Stimulated activated CD4-positive, alpha-beta T cell treated with anti-CD3 and anti-CD28 coated beads, Interleukin-4, amount 100 ng/mL, for 1 hour (primary cell): ENCODE data around the gene LAMC1.

Source experiments
- DNase-seq: peaks from one replicate; pipeline ENCODE4 v3.0.0-alpha.2; 2020

Gene LAMC1

GRCh38 chr1:183023146-183023600 is at the start of gene LAMC1:
Gene LAMC1, plus strand, starts transcription at chr1:183023420. Its CDS starts 297 bp downstream, at chr1:183023717.
- peak; percentile 13 for DNase-seq

GRCh38 chr1:182974506-182975191 is 48.6 kb upstream of the LAMC1 start:
- no peak for DNase-seq

GRCh38 chr1:182977480-182977879 is 45.7 kb upstream of the LAMC1 start:
- DNase-seq = no peak

- DNase-seq = no peak
Measured at GRCh38 chr1:182978151-182978853, 44.9 kb upstream of the LAMC1 start.

- DNase-seq = no peak
Measured at GRCh38 chr1:182984138-182984537, 39.1 kb upstream of the LAMC1 start.

GRCh38 chr1:182984621-182985020 is 38.6 kb upstream of the LAMC1 start:
- DNase-seq = no peak

GRCh38 chr1:182985876-182986275 is 37.3 kb upstream of the LAMC1 start:
- DNase-seq = no peak

- DNase-seq = no peak
Measured at GRCh38 chr1:182990413-182991144, 32.6 kb upstream of the LAMC1 start.

GRCh38 chr1:182993746-182994145 is 29.5 kb upstream of the LAMC1 start:
- DNase-seq = no peak

- no peak for DNase-seq
Measured at GRCh38 chr1:182995894-182996293, 27.3 kb upstream of the LAMC1 start.

GRCh38 chr1:182996816-182997215 is 26.4 kb upstream of the LAMC1 start:
- no peak for DNase-seq

GRCh38 chr1:182998482-182998881 is 24.7 kb upstream of the LAMC1 start:
- no peak for DNase-seq

- no peak for DNase-seq
Measured at GRCh38 chr1:183000167-183000962, 22.9 kb upstream of the LAMC1 start.

GRCh38 chr1:183002267-183002666 is 21.0 kb upstream of the LAMC1 start:
- no peak for DNase-seq

- no peak for DNase-seq
Measured at GRCh38 chr1:183002797-183003196, 20.4 kb upstream of the LAMC1 start.

- DNase-seq = no peak
Measured at GRCh38 chr1:183003203-183003602, 20.0 kb upstream of the LAMC1 start.

- DNase-seq = no peak
Measured at GRCh38 chr1:183004141-183004540, 19.1 kb upstream of the LAMC1 start.

GRCh38 chr1:183011859-183012258 is 11.4 kb upstream of the LAMC1 start:
- DNase-seq = no peak

- no peak for DNase-seq
Measured at GRCh38 chr1:183012301-183012994, 10.8 kb upstream of the LAMC1 start.

- DNase-seq = no peak
Measured at GRCh38 chr1:183019139-183019740, 4.0 kb upstream of the LAMC1 start.

- DNase-seq = no peak
Measured at GRCh38 chr1:183019860-183020259, 3.4 kb upstream of the LAMC1 start.
